Stimulated activated CD4-positive, alpha-beta T cell treated with anti-CD3 and anti-CD28 coated beads, Interleukin-15, amount 100 ng/mL, for 1 hour (primary cell): ENCODE measurements around the gene ALOX15B.
"Not testable (repeated sequence)": the region's sequence is repeated elsewhere in the genome, so short reads cannot be mapped to it uniquely, and the experiment has no call there.

Experiments
- DNase-seq, 2 donors: peaks; one replicate each; pipeline ENCODE4 v3.0.0-alpha.2; 2020; ENCODE audit warnings: low read depth in 1 of 2, low spot score in 1 of 2

ALOX15B gene

GRCh38 chr17:8013731-8014557, 24.9 kb upstream of the ALOX15B start:
- no peak for DNase-seq

- DNase-seq = no peak
Observed at GRCh38 chr17:8014558-8014850, 24.4 kb upstream of the ALOX15B start.

- DNase-seq = no peak
Observed at GRCh38 chr17:8015236-8015956, 23.5 kb upstream of the ALOX15B start.

- DNase-seq = peak in 1 of 2 donors; percentile 16
Observed at GRCh38 chr17:8015957-8016631, 22.8 kb upstream of the ALOX15B start.

- peak in 1 of 2 donors; percentile 12 for DNase-seq
Observed at GRCh38 chr17:8016632-8017424, 22.0 kb upstream of the ALOX15B start.

- no peak for DNase-seq
Observed at GRCh38 chr17:8018436-8018835, 20.4 kb upstream of the ALOX15B start.

GRCh38 chr17:8019166-8019565, 19.7 kb upstream of the ALOX15B start:
- DNase-seq = no peak

- no peak for DNase-seq
Observed at GRCh38 chr17:8019665-8020650, 18.9 kb upstream of the ALOX15B start.

- no peak for DNase-seq
Observed at GRCh38 chr17:8020776-8021564, 17.9 kb upstream of the ALOX15B start.

- no peak for DNase-seq
Observed at GRCh38 chr17:8021565-8022359, 17.1 kb upstream of the ALOX15B start.

- no peak for DNase-seq
Observed at GRCh38 chr17:8022360-8023003, 16.4 kb upstream of the ALOX15B start.

GRCh38 chr17:8024161-8024560, 14.7 kb upstream of the ALOX15B start:
- not testable (repeated sequence) for DNase-seq

- no peak for DNase-seq
Observed at GRCh38 chr17:8025176-8025911, 13.5 kb upstream of the ALOX15B start.

GRCh38 chr17:8029121-8029520, 9.7 kb upstream of the ALOX15B start:
- no peak for DNase-seq

GRCh38 chr17:8031261-8031661, 7.6 kb upstream of the ALOX15B start:
- DNase-seq = no peak

GRCh38 chr17:8031950-8032349, 6.9 kb upstream of the ALOX15B start:
- no peak for DNase-seq

- no peak for DNase-seq
Observed at GRCh38 chr17:8032442-8032841, 6.4 kb upstream of the ALOX15B start.
